ENCODE measurements around the gene ABCG2. TPM values are rescaled to one million over a fixed set of nuclear protein-coding genes. Genes with fewer than 3 reads are reported as not detected.

Gene ABCG2
- polyA plus RNA-seq, 1 of the 3 experiments (the other 2 are of a cell fraction), result 0.02 TPM

DNA sequence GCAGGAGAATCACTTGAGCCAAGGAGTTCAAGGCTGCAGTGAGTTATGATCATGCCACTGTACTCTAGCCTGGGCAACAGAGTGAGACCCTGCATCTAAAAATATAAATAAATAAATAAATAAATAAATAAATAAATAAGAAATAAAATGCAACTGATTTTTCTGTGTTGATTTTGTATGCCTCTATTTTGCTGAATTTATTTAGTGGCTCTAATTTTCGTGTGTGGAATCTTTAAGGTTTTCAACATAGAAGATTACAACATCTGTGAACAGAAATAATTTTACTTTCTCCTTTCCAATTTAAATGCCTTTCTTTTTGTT lies 30.9 kb upstream of the ABCG2 start:
- TF ChIP-seq FOXJ3 (CRISPR knock-in tag; IDR thresholded peaks at IDR 0.05) (no peak), SMC3 (IDR thresholded peaks at IDR 0.05; ENCODE audit: low read depth, low read length) (no peak), RAD21 (IDR thresholded peaks at IDR 0.05; ENCODE audit: low read length) (no peak), SIN3A (IDR thresholded peaks at IDR 0.05; ENCODE audit: borderline replicate concordance, low read depth, low read length) (no peak), RXRA (IDR thresholded peaks at IDR 0.05; ENCODE audit: borderline replicate concordance, low read depth) (no peak), NRF1 (IDR thresholded peaks at IDR 0.05; ENCODE audit: low read depth, low read length) (no peak), EP300 (IDR thresholded peaks at IDR 0.05; ENCODE audit: borderline replicate concordance in 1 of 2, low read depth in 1 of 2, low read length in 1 of 2) (no peak), GATA2 (CRISPR knock-in tag; IDR thresholded peaks at IDR 0.05) (no peak), MEF2A (IDR thresholded peaks at IDR 0.05; ENCODE audit: borderline replicate concordance, low read depth) (no peak), TCF12 (IDR thresholded peaks at IDR 0.05) (no peak), MXI1 (IDR thresholded peaks at IDR 0.05; ENCODE audit: low read depth, low read length) (no peak), FOSL2 (IDR thresholded peaks at IDR 0.05; ENCODE audit: borderline replicate concordance, low read depth) (no peak), YY1 (IDR thresholded peaks at IDR 0.05; ENCODE audit: low read depth) (no peak)
- TF ChIP-seq, protein P1, sequence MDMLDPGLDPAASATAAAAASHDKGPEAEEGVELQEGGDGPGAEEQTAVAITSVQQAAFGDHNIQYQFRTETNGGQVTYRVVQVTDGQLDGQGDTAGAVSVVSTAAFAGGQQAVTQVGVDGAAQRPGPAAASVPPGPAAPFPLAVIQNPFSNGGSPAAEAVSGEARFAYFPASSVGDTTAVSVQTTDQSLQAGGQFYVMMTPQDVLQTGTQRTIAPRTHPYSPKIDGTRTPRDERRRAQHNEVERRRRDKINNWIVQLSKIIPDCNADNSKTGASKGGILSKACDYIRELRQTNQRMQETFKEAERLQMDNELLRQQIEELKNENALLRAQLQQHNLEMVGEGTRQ (IDR thresholded peaks at IDR 0.05; ENCODE audit: borderline replicate concordance, low read depth, low read length), result no peak
- TF ChIP-seq, protein P2, sequence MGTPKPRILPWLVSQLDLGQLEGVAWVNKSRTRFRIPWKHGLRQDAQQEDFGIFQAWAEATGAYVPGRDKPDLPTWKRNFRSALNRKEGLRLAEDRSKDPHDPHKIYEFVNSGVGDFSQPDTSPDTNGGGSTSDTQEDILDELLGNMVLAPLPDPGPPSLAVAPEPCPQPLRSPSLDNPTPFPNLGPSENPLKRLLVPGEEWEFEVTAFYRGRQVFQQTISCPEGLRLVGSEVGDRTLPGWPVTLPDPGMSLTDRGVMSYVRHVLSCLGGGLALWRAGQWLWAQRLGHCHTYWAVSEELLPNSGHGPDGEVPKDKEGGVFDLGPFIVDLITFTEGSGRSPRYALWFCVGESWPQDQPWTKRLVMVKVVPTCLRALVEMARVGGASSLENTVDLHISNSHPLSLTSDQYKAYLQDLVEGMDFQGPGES (IDR thresholded peaks at IDR 0.05; ENCODE audit: low read depth, low read length), result no peak
- TF ChIP-seq, protein P3, sequence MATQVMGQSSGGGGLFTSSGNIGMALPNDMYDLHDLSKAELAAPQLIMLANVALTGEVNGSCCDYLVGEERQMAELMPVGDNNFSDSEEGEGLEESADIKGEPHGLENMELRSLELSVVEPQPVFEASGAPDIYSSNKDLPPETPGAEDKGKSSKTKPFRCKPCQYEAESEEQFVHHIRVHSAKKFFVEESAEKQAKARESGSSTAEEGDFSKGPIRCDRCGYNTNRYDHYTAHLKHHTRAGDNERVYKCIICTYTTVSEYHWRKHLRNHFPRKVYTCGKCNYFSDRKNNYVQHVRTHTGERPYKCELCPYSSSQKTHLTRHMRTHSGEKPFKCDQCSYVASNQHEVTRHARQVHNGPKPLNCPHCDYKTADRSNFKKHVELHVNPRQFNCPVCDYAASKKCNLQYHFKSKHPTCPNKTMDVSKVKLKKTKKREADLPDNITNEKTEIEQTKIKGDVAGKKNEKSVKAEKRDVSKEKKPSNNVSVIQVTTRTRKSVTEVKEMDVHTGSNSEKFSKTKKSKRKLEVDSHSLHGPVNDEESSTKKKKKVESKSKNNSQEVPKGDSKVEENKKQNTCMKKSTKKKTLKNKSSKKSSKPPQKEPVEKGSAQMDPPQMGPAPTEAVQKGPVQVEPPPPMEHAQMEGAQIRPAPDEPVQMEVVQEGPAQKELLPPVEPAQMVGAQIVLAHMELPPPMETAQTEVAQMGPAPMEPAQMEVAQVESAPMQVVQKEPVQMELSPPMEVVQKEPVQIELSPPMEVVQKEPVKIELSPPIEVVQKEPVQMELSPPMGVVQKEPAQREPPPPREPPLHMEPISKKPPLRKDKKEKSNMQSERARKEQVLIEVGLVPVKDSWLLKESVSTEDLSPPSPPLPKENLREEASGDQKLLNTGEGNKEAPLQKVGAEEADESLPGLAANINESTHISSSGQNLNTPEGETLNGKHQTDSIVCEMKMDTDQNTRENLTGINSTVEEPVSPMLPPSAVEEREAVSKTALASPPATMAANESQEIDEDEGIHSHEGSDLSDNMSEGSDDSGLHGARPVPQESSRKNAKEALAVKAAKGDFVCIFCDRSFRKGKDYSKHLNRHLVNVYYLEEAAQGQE (IDR thresholded peaks at IDR 0.05; ENCODE audit: low read depth, low read length), result no peak
- TF ChIP-seq, protein P4, sequence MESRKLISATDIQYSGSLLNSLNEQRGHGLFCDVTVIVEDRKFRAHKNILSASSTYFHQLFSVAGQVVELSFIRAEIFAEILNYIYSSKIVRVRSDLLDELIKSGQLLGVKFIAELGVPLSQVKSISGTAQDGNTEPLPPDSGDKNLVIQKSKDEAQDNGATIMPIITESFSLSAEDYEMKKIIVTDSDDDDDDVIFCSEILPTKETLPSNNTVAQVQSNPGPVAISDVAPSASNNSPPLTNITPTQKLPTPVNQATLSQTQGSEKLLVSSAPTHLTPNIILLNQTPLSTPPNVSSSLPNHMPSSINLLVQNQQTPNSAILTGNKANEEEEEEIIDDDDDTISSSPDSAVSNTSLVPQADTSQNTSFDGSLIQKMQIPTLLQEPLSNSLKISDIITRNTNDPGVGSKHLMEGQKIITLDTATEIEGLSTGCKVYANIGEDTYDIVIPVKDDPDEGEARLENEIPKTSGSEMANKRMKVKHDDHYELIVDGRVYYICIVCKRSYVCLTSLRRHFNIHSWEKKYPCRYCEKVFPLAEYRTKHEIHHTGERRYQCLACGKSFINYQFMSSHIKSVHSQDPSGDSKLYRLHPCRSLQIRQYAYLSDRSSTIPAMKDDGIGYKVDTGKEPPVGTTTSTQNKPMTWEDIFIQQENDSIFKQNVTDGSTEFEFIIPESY (IDR thresholded peaks at IDR 0.05; ENCODE audit: borderline replicate concordance, low read depth), result no peak
- TF ChIP-seq, protein P5, sequence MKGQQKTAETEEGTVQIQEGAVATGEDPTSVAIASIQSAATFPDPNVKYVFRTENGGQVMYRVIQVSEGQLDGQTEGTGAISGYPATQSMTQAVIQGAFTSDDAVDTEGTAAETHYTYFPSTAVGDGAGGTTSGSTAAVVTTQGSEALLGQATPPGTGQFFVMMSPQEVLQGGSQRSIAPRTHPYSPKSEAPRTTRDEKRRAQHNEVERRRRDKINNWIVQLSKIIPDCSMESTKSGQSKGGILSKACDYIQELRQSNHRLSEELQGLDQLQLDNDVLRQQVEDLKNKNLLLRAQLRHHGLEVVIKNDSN (IDR thresholded peaks at IDR 0.05; ENCODE audit: borderline replicate concordance, low read depth), result no peak
- H3K4me1 ChIP-seq (ENCODE audit: control insufficient read depth in 1 of 2, insufficient read depth in 2 of 2, low read depth in 1 of 2, low read length in 1 of 2), result no peaks in the 10 kb centered on the region
- CTCF ChIA-PET, result interaction anchor here (1.3 kb wide), 1 partner anchor 22 kb away, joined by 8 read pairs; no protein-coding TSS in a partner anchor
- H3K4me2 ChIP-seq, result no peak overlapping the region
- POLR2A ChIA-PET, result no interaction called here
- no peaks in the 10 kb centered on the region for H4K20me1 ChIP-seq (ENCODE audit: insufficient read depth)
- WGBS (ENCODE audit: low lambda C conversion rate), result 58% methylated on average over 1 of the region's 1 CpG
- H2AFZ ChIP-seq (ENCODE audit: low read depth), result no peak overlapping the region
- no peak overlapping the region for H3K9ac ChIP-seq
- no peaks in the 10 kb centered on the region for H3K9me2 ChIP-seq
- H3K27ac ChIP-seq (ENCODE audit: low read depth in 2 of 2, low read length in 1 of 2), result no peak overlapping the region
- no peak for DNase-seq
- no peaks in the 10 kb centered on the region; the same call in 1 of the 2 replicates for H3K27me3 ChIP-seq (ENCODE audit: insufficient read depth)
- H3K79me2 ChIP-seq (ENCODE audit: insufficient read depth), result no peaks in the 10 kb centered on the region
- no peaks in the 10 kb centered on the region; the same call in 1 of the 2 replicates for H3K9me3 ChIP-seq
- H3F3A ChIP-seq (replicated peaks; ENCODE audit: insufficient read depth), result no peaks in the 10 kb centered on the region
- H3K36me3 ChIP-seq (replicated peaks in 1 of 2; ENCODE audit: control insufficient read depth in 1 of 2, insufficient read depth in 2 of 2, low read length in 1 of 2), result no peaks in the 10 kb centered on the region
- H3K4me3 ChIP-seq (ENCODE audit: low read depth in 2 of 2, low read length in 1 of 2), result no peak overlapping the region
